GM12878 (cell line): Measurements from ENCODE around the gene HEATR1. TPM values are rescaled to one million over a fixed set of nuclear protein-coding genes. Genes with fewer than 3 reads are reported as not detected.

Experiments
- ATAC-seq: fragments of 200-7000 bp; cut with Tn5 transposase; 3 replicates; pipeline ENCODE4 v1.9.1; 2020; ENCODE audit warnings: mild to moderate bottlenecking, moderate library complexity
- BruUV-seq: library from RNA; stranded (reverse); fragments of 400-500 nt; replicated peaks from 2 replicates; lab custom pipeline; 2021; lab: Mats Ljungman, UMichigan
- CTCF ChIA-PET: fragments of 300-600 bp; sonication (Branson Sonifier 250); formaldehyde crosslinking; extraction: SDS; loops from one replicate; lab custom pipeline; 2021; ENCODE audit warnings: inconsistent platforms; lab: Yijun Ruan, JAX
- POLR2A ChIA-PET: fragments of 350-600 bp; formaldehyde crosslinking; extraction: SDS; loops from one replicate; lab custom pipeline; 2021; ENCODE audit warnings: inconsistent platforms; lab: Charles Lee
- RAD21 ChIA-PET: fragments of 300-600 bp; sonication (Branson Sonifier 250); formaldehyde crosslinking; loops from one replicate; lab custom pipeline; 2023; ENCODE audit warnings: antibody characterized with exemption; ENCODE audit not compliant: unreplicated experiment; lab: Charles Lee
- SMC1A ChIA-PET: fragments of 300-600 bp; sonication (Branson Sonifier 250); formaldehyde crosslinking; loops from one replicate; lab custom pipeline; 2023; ENCODE audit not compliant: unreplicated experiment, uncharacterized antibody; lab: Charles Lee
- DNase-seq: peaks from one replicate; pipeline ENCODE4 v3.0.0-alpha.2; 2011; ENCODE audit warnings: low read depth, low spot score
- FAIRE-seq: peaks from 3 replicates; lab custom pipeline; 2011; peaks lifted over from hg19 to GRCh38; lab: Jason Lieb, UNC
- H2AFZ ChIP-seq: 2 replicates; pipeline ENCODE4 v1.6.0; 2011; ENCODE audit warnings: low read depth, low read length, control low read depth; ENCODE audit not compliant: control insufficient read depth
- H3K27ac ChIP-seq: 2 replicates; pipeline ENCODE4 v1.5.1; 2011; ENCODE audit warnings: control low read depth; ENCODE audit not compliant: control insufficient read depth, insufficient read depth
- H3K27me3 ChIP-seq, 2 experiments: replicated peaks in 1 of 2; 2 replicates each; pipeline versions ENCODE4 v1.6.0 to v1.6.1; 2011; ENCODE audit warnings: low read length in 1 of 2; ENCODE audit not compliant: control insufficient read depth in 2 of 2, insufficient read depth in 2 of 2
- H3K36me3 ChIP-seq, 2 experiments: 2 replicates each; pipeline ENCODE4 v1.5.1; 2011; ENCODE audit warnings: low read length in 1 of 2; ENCODE audit not compliant: control insufficient read depth in 2 of 2, insufficient read depth in 2 of 2
- H3K4me1 ChIP-seq: 2 replicates; pipeline ENCODE4 v1.6.1; 2011; ENCODE audit warnings: mild to moderate bottlenecking, low read length, moderate library complexity, mixed read lengths; ENCODE audit not compliant: control insufficient read depth, insufficient read depth
- H3K4me2 ChIP-seq: 2 replicates; pipeline ENCODE4 v1.6.0; 2011; ENCODE audit warnings: control low read depth; ENCODE audit not compliant: control insufficient read depth, insufficient read depth
- H3K4me3 ChIP-seq: fragments of 200-600 bp; sonication (generic); 2 replicates; pipeline ENCODE4 v1.5.1; 2016
- H3K79me2 ChIP-seq: 2 replicates; pipeline ENCODE4 v1.6.0; 2011; ENCODE audit warnings: low read length; ENCODE audit not compliant: control insufficient read depth, insufficient read depth
- H3K9ac ChIP-seq: 2 replicates; pipeline ENCODE4 v1.8.0; 2011; ENCODE audit warnings: low read length, control low read depth, mixed read lengths; ENCODE audit not compliant: control insufficient read depth, insufficient read depth
- H3K9me3 ChIP-seq: replicated peaks from 3 replicates; pipeline ENCODE4 v1.5.1; 2011; ENCODE audit warnings: mild to moderate bottlenecking, low read length; ENCODE audit not compliant: control insufficient read depth, insufficient read depth
- H4K20me1 ChIP-seq: 2 replicates; pipeline ENCODE4 v1.6.0; 2011; ENCODE audit not compliant: control insufficient read depth, insufficient read depth
- EP300 ChIP-seq, 2 experiments: fragments of 150-350 bp in 1 of 2; IDR thresholded peaks; 2 replicates each; pipeline ENCODE4 v1.6.1; 2011 to 2012; ENCODE audit warnings: low read depth in 2 of 2, low read length in 2 of 2, borderline replicate concordance in 1 of 2, improper control_type of control experiment in 1 of 2, inconsistent platforms in 1 of 2; ENCODE audit not compliant: control insufficient read depth in 1 of 2
- WGBS: methylation state at CpG from one replicate; pipeline ENCODE4 v1.1.6; 2016; ENCODE audit warnings: low lambda C conversion rate; ENCODE audit not compliant: insufficient replicate concordance, insufficient coverage; ENCODE audit errors: missing lambda C conversion rate; 5-methylcytosine and 5-hydroxymethylcytosine counted together
- in situ Hi-C: fragments of 300-500 bp; cut with MboI; formaldehyde crosslinking; loops from 9 replicates; pipeline ENCODE4 v1.14.3; 2018; ENCODE audit warnings: mixed read lengths
- intact Hi-C: fragments of 100-400 bp; cut with micrococcal nuclease; formaldehyde crosslinking; loops from one replicate; pipeline ENCODE4 v1.14.2; 2022; ENCODE audit not compliant: unreplicated experiment
- polyA plus RNA-seq, 11 experiments: library from polyadenylated mRNA; depleted of rRNA in 4 of 11; unstranded in 6 of 11; stranded (reverse) in 5 of 11; fragments of >200 nt; fragmentation: Nextera tagmentation in 4 of 11; fragmentation: Illumina TruSeq in 1 of 11; extraction: Ambion mirVana in 4 of 11; extraction: Trizol in 1 of 11; gene quantifications; 1 replicate in 1 of 11; 2 replicates in 10 of 11; pipeline versions ENCODE4 v1.2.1 to v1.2.3, GENCODE V29; 2011 to 2016; ENCODE audit warnings: inconsistent platforms in 2 of 11, missing spikeins in 2 of 11, low read depth in 1 of 11
- total RNA-seq, 4 experiments: library from RNA; depleted of rRNA in 3 of 4; stranded (reverse); fragments of >200 nt in 3 of 4; fragmentation: Illumina TruSeq in 1 of 4; extraction: Trizol in 1 of 4; gene quantifications; 2 replicates each; pipeline versions ENCODE4 v1.2.1 to v1.2.3, GENCODE V29; 2013 to 2021
- TF ChIP-seq, protein P1 (sequence below), 3 experiments: IDR thresholded peaks in 2 of 3; conservative IDR thresholded peaks in 1 of 3; 2 replicates each; pipeline ENCODE4 v1.5.1; 2011; ENCODE audit warnings: low read depth in 3 of 3, low read length in 3 of 3, mild to moderate bottlenecking in 3 of 3, control low read depth in 2 of 3, moderate library complexity in 2 of 3, inconsistent platforms in 1 of 3, mixed read lengths in 1 of 3; ENCODE audit not compliant: control insufficient read depth in 2 of 3, insufficient read depth in 1 of 3; ENCODE audit errors: extremely low read depth in 1 of 3
- TF ChIP-seq, protein P2 (sequence below): IDR thresholded peaks from 2 replicates; pipeline ENCODE4 v1.6.1; 2012; ENCODE audit warnings: low read depth, low read length, improper control_type of control experiment

The HEATR1 gene
- total and polyA plus RNA-seq, 10 of the 15 experiments (the other 5 are each of a cell fraction or from before 2014, with no cell fraction given): 8.6 to 72.3 (median 41.9) TPM

DNA sequence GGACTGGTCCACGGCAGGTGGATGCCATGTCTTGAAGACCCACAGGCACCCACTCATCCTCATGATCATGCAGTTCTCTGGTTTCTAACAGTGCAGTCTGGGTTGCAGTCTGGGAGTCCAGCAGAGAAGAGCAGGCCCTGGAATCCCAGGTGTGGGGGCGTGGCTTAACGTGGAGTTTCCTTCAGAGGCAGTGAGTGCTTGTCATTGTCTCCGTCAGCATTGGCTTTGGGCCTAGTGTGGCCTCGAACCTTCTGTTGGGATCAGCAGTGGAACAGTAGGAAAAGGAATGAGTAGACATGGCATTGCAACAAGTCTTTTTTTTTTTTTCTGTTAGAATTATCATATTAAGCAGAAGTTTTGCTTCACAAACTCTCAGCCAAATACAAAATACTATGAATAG, 67.8 kb downstream of the HEATR1 start:
- no peak for DNase-seq
- Histone ChIP-seq H3K27me3 (no peaks in the 10 kb centered on the region), H4K20me1 (no peaks in the 10 kb centered on the region), H3K79me2 (no peaks in the 10 kb centered on the region), H3K4me3 (no peak overlapping the region), H2AFZ (no peak overlapping the region), H3K4me2 (no peak overlapping the region), H3K4me1 (peaks cover 8% of the 10 kb centered on the region), H3K27ac (no peak overlapping the region), H3K9me3 (no peaks in the 10 kb centered on the region), H3K36me3 (peaks cover 0 to 3% of the 10 kb centered on the region in 2 experiments; a peak in 3 of 4 replicates), H3K9ac (no peak overlapping the region)
- ChIA-PET CTCF (no interaction called here), POLR2A (no interaction called here), RAD21 (no interaction called here), SMC1A (interaction anchor here (1.6 kb wide), 1 partner anchor 13 kb away, joined by 6 read pairs; no protein-coding TSS in a partner anchor)
- in situ Hi-C loops: no loop called here
- intact Hi-C loops: no loop called here
- no peak for FAIRE-seq
- TF ChIP-seq, protein P1, sequence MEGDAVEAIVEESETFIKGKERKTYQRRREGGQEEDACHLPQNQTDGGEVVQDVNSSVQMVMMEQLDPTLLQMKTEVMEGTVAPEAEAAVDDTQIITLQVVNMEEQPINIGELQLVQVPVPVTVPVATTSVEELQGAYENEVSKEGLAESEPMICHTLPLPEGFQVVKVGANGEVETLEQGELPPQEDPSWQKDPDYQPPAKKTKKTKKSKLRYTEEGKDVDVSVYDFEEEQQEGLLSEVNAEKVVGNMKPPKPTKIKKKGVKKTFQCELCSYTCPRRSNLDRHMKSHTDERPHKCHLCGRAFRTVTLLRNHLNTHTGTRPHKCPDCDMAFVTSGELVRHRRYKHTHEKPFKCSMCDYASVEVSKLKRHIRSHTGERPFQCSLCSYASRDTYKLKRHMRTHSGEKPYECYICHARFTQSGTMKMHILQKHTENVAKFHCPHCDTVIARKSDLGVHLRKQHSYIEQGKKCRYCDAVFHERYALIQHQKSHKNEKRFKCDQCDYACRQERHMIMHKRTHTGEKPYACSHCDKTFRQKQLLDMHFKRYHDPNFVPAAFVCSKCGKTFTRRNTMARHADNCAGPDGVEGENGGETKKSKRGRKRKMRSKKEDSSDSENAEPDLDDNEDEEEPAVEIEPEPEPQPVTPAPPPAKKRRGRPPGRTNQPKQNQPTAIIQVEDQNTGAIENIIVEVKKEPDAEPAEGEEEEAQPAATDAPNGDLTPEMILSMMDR (IDR thresholded peaks at IDR 0.05 in 2 of 3, conservative IDR thresholded peaks at IDR 0.05 in 1 of 3; ENCODE audit: control insufficient read depth in 2 of 3, extremely low read depth in 1 of 3, insufficient read depth in 1 of 3, low read depth in 3 of 3, low read length in 3 of 3): no peak
- TF ChIP-seq EP300 (IDR thresholded peaks at IDR 0.05; ENCODE audit: borderline replicate concordance in 1 of 2, control insufficient read depth in 1 of 2, low read depth in 2 of 2, low read length in 2 of 2): no peak
- TF ChIP-seq, protein P2, sequence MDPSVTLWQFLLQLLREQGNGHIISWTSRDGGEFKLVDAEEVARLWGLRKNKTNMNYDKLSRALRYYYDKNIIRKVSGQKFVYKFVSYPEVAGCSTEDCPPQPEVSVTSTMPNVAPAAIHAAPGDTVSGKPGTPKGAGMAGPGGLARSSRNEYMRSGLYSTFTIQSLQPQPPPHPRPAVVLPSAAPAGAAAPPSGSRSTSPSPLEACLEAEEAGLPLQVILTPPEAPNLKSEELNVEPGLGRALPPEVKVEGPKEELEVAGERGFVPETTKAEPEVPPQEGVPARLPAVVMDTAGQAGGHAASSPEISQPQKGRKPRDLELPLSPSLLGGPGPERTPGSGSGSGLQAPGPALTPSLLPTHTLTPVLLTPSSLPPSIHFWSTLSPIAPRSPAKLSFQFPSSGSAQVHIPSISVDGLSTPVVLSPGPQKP: no peak
- no peak for ATAC-seq
- no TSS peak for BruUV-seq
- 75% methylated on average over 5 of the region's 5 CpGs for WGBS
